Epithelial cell of prostate (primary cell): ENCODE measurements around the gene ATXN7L3B.
"Not testable (repeated sequence)": the region's sequence is repeated elsewhere in the genome, so short reads cannot be mapped to it uniquely, and the experiment has no call there.

Source experiments
- DNase-seq: peaks from one replicate; pipeline ENCODE4 v3.0.0-alpha.2; 2011; ENCODE audit warnings: low read depth, low spot score
- H3K27ac ChIP-seq: fragments of 450-650 bp; 2 replicates; pipeline ENCODE4 v1.5.1; 2017; ENCODE audit warnings: mild to moderate bottlenecking

Gene ATXN7L3B, protein sequence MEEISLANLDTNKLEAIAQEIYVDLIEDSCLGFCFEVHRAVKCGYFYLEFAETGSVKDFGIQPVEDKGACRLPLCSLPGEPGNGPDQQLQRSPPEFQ

DNA sequence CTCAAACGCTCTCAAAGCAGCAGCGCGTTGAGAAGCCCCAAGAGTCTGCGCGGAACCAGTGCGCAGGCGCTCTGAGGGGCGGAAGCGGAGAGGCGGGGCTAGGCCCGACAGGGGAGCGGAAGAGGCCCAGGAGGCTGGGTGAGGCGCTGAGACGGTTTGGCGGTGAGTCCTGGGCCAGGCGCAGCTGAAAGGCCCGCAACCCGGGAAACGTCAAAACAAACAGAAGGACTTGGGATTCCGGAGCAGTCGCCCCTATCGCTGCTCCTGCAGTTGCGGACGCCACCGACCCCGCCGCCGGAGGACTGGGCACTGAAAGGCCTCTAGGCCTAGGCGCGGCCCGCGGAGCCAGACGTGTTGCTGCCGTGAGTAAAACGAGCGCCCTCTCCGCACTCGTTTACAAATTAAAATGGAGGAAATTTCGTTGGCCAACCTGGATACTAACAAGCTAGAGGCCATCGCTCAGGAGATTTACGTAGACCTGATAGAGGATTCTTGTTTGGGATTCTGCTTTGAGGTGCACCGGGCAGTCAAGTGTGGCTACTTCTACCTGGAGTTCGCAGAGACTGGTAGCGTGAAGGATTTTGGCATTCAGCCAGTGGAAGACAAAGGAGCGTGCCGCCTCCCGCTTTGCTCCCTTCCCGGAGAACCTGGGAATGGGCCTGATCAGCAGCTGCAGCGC lies at the start of gene ATXN7L3B:
TSS of gene ATXN7L3B (plus strand) at position 129 of the 679 bp plus-strand sequence. CDS start at position 407, 278 bp downstream.
- DNase-seq = peak; percentile 66
- H3K27ac ChIP-seq = peak within 1 kb of the TSS; percentile 85

DNA sequence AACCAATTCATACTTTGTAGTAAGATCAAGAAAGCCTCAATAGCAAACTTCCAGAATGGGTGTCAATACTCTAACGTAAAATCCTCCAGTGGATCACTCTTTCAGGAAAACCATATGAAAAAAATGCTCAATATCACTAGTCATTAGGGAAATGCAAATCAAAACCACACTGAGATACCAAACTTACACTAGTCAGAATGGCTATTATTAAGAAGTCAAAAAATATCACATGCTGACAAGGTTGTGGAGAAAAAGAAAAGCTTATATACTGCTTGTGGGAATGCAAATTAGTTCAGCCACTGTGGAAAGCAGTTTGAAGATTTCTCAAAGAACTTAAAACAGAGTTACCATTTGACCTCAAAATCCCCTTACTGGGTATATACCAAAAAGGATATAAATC lies 49.5 kb upstream of the ATXN7L3B start:
- no peak overlapping the region for H3K27ac ChIP-seq
- DNase-seq = no peak

DNA sequence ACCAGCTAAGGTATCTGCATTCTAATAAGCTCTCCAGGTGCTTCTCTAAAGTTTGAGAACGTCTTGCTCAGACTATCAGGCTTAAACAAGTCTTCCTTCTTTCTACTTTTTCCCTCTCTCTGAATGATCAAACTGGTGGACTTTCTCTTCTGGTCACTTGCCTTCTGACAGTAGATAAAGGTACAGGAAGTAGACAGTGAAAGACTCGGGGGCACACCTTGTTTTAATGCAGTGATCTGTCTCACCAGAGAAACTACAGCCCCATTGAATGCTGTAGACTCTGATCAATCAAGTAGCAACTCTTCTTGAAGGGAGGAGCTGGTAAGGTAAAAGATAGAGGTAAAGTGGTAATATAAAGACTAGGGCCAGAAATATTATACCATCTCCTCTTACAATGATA lies 48.1 kb upstream of the ATXN7L3B start:
- H3K27ac ChIP-seq = no peak overlapping the region
- no peak for DNase-seq

DNA sequence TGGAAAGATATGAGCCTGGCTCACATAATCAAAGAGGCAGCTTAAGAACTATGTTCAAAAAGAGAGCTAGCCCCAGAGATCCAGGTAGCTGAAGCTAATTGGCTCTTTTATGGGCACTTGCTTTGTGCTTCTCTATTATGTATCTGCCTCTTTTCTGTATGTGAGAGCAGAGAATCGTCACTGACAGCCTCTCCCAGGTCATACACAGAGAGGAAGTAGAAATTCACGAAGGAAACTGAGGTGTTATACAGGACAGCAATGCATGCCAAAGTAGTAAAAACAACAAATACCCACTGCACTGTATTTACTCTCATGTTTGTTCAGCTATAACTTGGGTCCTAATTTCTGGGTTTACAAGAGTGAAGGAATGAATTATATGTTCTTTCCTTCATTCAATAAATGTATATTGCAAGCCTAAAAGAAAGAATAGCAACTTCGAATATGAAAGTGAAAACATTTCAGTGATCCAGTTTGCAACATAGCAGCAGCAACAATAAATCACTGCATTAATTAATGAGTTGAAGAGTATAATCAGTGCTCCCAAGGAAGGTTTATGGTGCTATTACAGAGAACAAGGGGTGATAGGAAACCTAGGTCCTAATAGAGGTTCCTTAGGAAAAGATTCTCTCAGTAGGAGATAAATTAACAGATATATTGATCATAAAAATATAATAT lies 47.1 kb upstream of the ATXN7L3B start:
- DNase-seq = no peak
- H3K27ac ChIP-seq = no peak overlapping the region

DNA sequence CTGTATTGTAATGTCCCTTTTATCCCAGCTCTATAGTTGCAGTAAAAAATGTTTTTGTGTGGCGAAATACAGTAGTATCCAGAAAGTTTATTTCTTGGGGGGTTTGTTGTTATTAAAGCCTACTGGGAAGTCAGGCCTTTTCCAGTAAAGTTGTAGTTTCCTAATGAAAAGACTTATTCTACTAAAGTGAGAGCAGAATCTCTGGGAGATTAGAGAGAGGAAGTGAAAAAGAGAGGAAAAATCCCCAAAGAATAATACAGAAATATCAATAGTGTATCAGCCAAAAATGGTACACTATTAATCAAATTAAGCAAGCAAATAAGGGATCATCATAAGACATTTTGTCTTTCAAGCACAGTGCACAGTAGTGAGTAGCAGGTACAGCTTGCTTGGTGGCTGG lies 46.3 kb upstream of the ATXN7L3B start:
- H3K27ac ChIP-seq = no peak overlapping the region
- DNase-seq = no peak

DNA sequence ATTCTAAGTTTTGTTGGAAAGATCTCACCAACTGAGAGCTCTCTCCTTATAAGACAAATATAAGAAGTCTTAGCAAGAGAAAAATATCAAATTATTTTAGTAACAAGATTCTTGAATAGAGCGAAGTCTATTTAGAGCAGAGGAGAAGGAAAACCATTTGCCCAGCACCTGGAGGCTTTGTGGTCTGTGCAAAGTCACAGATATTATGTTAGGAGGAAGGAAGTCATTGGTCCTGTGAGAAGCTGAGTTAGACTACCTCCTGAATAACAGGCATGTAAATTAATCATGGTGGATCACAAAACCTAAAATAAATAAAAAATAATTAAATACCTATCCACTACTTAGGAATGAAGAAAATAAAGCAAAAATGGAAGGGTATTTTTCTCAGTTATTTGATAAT lies 38.4 kb upstream of the ATXN7L3B start:
- H3K27ac ChIP-seq = no peak overlapping the region
- DNase-seq = no peak

DNA sequence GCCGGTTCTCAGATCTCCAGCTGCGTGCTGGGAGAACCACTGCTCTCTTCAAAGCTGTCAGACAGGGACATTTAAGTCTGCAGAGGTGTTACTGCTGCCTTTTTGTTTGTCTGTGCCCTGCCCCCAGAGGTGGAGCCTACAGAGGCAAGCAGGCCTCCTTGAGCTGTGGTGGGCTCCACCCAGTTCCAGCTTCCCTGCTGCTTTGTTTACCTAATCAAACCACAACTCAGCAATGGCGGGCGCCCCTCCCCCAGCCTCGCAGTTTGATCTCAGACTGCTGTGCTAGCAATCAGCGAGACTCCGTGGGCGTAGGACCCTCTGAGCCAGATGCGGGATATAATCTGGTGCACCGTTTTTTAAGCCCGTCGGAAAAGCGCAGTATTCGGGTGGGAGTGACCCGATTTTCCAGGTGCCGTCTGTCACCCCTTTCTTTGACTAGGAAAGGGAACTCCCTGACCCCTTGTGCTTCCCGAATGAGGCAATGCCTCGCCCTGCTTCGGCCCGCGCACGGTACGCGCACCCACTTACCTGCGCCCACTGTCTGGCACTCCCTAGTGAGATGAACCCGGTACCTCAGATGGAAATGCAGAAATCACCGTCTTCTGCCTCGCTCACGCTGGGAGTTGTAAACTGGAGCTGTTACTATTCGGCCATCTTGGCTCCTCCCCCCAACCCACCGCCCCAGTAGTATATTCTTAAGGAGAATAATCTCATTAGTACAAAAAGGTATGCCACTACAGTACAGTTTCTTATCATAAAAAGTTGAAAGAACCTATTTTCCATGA lies 28.6 kb upstream of the ATXN7L3B start:
- not testable (repeated sequence) for H3K27ac ChIP-seq, DNase-seq

DNA sequence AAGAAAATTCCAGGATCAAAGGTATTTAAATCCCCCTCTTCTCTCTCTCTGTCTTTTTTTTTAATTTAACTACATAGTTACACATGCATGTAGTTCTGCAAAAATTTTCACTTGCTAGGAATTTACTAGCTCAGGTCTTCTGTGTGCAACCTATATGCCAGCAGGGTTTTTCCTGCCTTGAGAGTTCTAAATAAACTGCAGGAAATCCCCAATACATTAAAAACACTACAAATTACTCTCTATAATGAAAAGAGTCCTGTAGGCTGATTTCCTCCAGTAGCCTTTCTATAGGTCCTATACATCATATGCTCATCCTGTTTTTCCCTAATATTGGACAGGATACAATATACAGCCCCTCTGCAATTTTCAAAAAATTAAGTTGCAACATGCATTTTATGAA lies 27.7 kb upstream of the ATXN7L3B start:
- H3K27ac ChIP-seq = no peak overlapping the region
- no peak for DNase-seq

DNA sequence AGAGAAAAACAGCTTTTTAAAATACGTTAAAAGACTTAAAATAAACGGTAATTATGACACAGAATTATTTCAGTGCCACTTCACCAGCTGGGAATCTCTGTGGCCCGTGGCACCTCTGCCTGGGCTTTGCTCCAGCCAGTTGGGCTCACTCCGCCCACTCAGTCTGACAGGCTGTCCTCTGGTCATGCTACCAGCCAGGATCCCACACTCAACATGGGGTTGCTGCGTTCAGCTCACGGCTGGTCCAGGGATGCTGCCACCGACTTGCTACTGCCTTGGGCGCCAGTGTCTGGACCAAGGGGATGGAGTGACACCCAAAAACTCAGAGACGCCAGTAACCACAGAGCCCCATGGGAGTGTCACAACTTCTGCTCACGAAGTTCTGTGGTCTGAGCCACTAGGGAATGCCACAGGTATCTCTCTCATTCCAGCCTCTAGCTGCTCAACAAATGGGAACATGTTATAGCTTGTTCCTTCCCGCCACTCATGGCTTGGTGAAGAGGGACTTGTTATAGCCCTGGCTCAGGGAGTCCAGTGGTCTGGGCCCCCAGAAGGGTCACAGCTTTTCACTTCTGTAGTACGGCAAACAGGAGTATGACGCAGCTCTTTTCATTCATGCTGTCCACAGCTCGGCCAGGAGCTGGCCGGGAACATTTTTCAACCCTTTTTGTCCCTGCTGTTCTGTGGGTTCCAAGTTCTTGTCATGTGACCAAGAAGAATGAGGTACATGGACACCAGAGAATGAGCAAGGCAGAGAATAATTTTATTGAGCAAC lies 23.4 kb upstream of the ATXN7L3B start:
- DNase-seq = no peak
- no peak overlapping the region for H3K27ac ChIP-seq

DNA sequence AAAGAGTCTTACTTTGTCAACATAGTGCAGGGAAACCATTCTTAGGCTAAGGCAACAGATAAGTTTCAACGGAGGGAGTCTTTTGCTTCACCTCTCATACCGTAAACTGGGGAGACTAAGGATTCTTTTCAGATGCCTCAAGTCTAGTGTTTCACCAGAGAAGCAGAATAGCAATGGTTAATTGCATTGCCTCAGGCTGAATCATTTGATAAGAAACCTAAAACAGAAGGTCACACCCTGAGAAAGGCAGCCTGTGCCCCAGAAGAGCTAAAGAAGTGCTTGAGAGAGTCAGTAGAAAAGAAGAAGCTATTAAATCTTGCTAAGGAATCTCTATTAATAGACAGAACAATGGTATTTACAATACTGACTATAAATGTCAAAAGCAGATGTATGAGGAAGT lies 21.8 kb upstream of the ATXN7L3B start:
- DNase-seq = no peak

DNA sequence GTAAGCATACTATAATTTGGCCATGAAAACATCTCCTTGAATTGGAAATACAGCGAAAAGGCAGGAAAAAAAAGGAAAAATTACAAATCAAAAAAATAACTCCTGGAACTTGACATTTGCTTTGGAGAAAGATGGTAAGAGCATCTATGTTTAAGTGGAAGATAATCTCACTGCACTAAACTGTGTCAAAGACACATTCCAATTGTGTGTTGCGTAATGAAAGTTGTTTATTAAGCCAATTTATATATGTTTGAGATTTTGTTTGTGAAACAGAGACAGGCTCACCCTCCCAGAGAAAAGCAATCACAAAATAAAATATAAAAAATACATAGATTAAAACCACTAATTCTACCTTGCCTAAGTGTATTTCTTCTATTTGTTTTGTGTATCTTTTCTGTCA lies 11.1 kb upstream of the ATXN7L3B start:
- H3K27ac ChIP-seq = no peak overlapping the region
- no peak for DNase-seq

More for the DNA sequence above, 21.8 kb upstream of the ATXN7L3B start:
- no peak overlapping the region for H3K27ac ChIP-seq

DNA sequence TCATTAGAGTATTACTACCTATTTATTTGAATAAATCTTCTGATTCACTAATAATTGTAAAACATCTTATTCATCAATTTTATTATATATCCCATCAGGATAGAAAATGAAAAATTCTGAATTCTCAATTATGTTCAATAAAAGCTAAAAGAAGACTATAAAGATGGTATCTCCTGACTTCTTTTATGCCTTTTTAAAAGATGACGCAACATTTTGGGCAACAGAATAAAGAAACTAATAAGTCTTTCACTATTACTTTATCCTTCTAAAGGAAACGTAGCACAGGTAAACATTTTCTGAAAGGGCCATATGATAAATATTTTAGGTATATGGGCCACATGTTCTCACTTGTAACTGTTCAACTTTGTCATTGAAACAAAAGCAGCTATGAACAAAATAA lies 10.1 kb upstream of the ATXN7L3B start:
- no peak overlapping the region for H3K27ac ChIP-seq
- DNase-seq = no peak

DNA sequence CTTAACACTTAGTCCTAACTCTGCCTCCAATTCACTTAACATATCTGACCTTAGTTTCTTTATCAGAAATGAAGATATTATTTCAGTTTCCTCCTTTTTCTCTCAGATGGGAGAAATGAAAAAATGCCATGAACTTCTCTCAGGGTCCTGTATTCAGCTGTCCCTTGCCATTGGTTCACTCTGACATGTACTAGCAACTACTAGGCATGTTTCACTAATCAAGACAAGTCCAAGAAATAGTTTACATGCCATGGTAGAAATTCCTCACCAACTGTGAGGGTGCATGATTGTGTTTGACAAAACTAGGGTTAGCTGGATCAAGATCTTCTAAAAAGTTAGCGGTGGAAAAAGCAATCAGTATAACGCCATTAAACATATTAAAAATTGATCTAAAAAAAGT lies 7.0 kb upstream of the ATXN7L3B start:
- H3K27ac ChIP-seq = no peak overlapping the region
- no peak for DNase-seq

DNA sequence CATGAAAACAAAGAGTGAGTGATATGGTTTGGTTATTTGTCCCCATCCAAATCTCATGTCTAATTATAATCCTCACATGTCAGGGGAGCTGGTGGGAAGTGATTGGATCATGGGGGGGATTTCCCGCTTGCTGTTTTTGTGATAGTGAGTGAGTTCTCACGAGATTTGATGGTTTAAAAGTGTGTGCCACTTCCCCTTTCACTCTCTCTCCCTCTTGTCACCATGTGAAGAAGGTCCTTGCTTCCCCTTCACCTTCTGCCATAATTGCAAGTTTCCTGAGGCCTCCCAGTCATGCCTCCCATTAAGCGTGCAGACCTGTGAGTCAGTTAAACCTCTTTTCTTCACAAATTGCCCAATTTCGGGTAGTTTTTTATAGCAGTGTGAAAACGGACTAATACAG lies 2.1 kb upstream of the ATXN7L3B start:
- H3K27ac ChIP-seq = no peak overlapping the region
- DNase-seq = no peak

DNA sequence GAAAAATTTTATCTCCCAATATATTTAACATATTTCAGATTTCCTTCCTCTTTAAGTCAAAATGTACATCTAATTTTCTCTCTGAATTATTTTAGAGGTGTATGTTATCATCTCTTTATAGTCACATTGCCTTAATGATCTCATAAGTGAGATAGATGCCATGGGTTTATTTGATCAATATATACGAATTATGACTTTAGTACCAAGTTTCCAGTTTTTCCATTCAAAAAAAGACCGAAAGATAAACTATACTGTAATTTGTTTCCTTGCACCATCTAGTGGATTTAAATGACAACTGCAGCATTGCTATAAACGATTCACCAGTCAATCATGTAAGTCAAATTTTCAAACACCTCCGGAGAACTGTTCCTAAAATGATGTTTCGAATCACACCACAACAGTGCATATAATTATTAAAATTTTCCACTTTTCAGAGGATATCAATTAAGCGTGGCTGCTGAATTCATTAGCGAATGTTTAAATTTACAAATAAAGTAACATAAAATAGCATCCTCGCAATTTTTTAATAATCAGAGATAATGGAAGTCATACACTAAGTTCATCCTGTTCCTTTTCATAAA lies 419 bp upstream of the ATXN7L3B start:
- H3K27ac ChIP-seq = peak overlapping the region; percentile 85
- no peak for DNase-seq

DNA sequence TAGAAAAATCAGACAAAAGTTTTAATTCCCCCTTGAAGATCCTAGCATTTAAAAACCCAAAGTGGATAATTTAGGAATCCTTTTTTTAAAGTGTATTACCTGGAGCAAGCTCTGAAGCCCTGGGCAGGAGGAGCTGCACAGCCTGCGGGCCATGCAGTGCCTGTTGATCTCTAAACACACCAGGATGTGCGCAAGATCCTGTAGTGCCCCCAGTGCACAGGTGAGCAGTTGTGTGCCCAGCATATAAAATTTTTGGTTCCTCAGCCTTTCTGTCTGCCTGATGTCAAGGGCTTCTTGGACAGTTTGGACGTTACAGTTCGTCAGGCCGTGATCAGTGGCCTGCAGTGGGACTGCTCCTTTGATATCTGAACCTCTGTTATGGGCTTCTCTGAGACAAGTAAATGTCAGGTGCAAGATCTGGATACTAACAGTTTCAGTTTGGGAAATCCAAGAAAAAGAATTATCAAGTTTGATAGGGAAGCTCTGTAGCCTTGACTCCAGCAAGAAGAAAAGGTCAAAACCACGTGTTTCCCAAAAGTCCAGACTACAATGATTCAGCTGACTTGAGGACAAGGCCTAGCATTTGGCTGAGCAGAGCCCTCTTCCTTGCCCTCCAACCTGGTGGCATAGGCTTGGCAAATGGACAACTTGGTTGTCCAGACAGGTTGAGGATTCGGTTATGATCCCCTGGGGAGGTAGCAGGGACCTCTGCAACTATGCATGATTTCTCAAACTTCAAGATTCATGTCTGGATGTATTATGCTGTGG lies 1.0 kb downstream of the ATXN7L3B start:
- no peak for DNase-seq
- peak overlapping the region; percentile 85 for H3K27ac ChIP-seq

DNA sequence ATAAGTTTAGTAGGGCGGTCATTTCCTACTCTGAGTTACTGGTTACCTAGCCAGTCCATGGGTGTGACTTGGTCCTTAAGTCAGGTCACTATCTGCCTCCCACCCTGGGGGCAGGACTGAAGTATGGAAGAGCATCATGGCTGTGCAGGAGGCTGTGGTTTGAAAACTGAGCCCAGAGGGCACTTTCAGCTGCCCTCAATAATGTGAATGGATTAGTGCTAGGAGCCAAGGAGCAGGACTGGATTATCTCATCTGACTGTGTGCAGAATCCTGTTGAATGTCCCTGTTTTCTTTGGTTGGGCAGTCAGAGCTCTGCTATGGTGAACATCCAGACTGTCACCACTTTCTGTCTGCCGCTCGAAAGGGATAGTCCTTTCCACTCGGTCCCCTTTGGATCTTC lies 1.6 kb downstream of the ATXN7L3B start:
- H3K27ac ChIP-seq = no peak overlapping the region
- no peak for DNase-seq

DNA sequence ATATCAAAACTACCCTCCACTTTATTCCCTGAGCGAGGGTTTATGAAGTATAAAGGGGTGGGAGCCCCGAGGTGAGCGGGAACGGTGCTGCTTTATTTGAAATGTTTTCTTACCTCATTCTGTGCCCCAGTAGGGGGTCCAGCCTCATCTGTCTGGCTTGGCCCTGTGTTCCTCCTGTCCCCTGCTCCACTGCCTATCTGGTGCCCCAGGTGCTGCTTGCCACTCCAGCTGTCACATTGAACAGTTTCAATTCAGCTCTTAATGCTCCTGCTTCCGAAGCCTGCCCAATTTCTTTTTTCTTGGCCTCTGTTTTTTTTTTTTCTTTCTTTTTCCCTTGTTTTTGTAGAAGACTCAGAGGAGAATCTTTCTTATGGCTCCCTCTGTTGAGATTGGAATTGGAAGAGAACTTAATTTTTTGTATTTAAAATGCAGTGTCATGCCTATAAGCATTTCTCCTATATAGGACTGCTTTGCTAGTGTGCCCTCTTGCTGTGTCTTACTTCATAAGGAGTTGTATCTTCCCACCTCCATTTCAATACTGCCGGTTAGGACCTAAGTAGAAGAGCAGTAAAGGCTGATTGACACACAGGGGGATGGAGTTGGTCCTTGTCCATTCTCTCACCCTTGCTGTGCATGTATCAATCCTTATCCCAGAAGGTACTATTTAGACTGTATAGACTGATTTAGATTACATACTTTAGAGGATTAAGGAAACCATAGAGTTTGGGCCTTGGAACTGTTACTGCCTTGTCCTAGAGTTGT lies 2.3 kb downstream of the ATXN7L3B start:
- H3K27ac ChIP-seq = no peak overlapping the region

DNA sequence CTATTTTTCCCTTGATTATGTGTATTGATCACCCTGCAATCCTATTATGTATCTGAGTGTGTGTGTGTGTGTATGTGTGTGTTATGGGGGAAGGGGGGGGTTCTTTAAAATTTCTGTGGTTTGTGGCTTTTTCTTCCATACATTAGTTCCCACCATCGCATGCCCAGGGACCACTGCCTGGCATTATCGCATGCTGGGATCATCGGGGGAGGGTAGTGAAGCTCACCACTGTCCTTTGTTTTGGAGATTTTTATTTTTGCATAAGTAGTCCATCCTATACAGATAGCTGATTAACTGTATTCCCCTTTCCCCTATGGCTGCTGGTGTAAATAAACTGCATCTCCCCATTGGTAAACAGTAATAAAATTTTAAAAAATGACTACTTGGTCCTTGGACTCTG lies 3.4 kb downstream of the ATXN7L3B start:
- no peak for DNase-seq
- H3K27ac ChIP-seq = no peak overlapping the region

More for the DNA sequence above, 2.3 kb downstream of the ATXN7L3B start:
- DNase-seq = no peak
